Thyroid gland (tissue), 4 donors: ENCODE data around the gene ERFE.

Experiments used
- POLR2A ChIP-seq, 2 donors: fragments of 450-650 bp; IDR thresholded peaks; one replicate each; pipeline ENCODE4 v1.6.1; 2017; ENCODE audit warnings: antibody characterized with exemption in 2 of 2, mild to moderate bottlenecking in 2 of 2, moderate library complexity in 1 of 2
- TF ChIP-seq, protein P1 (sequence below), 6 experiments: fragments of 200-600 bp in 3 of 6; fragments of 450-650 bp in 3 of 6; sonication (generic) in 3 of 6; IDR thresholded peaks; one replicate each; pipeline ENCODE4 v1.5.1; 2016 to 2019; ENCODE audit warnings: antibody characterized with exemption in 6 of 6, mild to moderate bottlenecking in 2 of 6, inconsistent platforms in 1 of 6, moderate library complexity in 1 of 6

DNA sequence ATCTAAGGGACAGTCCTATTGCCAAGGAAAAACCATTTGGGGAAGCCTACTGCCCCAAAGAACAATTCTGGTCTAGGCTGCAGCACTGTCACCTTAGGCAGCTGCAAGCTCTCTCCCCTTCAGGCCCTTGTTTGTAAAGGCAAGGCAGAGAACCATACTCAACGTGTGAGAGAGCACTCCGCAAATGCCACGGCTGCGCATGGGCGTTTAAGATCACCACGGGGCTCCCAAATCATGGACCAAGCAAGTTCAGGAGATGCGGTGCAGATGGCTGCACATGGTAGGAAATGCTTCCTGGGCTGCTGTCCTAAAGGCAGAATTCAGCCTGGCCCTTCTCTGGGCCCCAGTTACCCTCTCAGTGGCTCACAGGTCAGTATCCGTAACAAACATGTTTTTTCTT is 15.5 kb downstream of the ERFE start:
- TF ChIP-seq, protein P1, sequence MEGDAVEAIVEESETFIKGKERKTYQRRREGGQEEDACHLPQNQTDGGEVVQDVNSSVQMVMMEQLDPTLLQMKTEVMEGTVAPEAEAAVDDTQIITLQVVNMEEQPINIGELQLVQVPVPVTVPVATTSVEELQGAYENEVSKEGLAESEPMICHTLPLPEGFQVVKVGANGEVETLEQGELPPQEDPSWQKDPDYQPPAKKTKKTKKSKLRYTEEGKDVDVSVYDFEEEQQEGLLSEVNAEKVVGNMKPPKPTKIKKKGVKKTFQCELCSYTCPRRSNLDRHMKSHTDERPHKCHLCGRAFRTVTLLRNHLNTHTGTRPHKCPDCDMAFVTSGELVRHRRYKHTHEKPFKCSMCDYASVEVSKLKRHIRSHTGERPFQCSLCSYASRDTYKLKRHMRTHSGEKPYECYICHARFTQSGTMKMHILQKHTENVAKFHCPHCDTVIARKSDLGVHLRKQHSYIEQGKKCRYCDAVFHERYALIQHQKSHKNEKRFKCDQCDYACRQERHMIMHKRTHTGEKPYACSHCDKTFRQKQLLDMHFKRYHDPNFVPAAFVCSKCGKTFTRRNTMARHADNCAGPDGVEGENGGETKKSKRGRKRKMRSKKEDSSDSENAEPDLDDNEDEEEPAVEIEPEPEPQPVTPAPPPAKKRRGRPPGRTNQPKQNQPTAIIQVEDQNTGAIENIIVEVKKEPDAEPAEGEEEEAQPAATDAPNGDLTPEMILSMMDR (IDR thresholded peaks at IDR 0.05): no peak
- TF ChIP-seq POLR2A (IDR thresholded peaks at IDR 0.05): no peak
